GM21528 (cell line): ENCODE results near the gene NAT8.
A peak's percentile ranks its signal among the peaks of the same experiment; 100 is the strongest.
"Not testable (repeated sequence)": the region's sequence is repeated elsewhere in the genome, so short reads cannot be mapped to it uniquely, and the experiment has no call there.

Experiments used
- ATAC-seq: cut with Tn5 transposase; IDR thresholded peaks from one replicate; pipeline ENCODE4 v1.9.1; 2021; ENCODE audit warnings: mild to moderate bottlenecking, moderate library complexity; ENCODE audit not compliant: unreplicated experiment, low FRiP score

NAT8 gene, protein sequence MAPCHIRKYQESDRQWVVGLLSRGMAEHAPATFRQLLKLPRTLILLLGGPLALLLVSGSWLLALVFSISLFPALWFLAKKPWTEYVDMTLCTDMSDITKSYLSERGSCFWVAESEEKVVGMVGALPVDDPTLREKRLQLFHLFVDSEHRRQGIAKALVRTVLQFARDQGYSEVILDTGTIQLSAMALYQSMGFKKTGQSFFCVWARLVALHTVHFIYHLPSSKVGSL

GRCh38 chr2:73642338-73643018, at the start of gene NAT8:
Gene NAT8, minus strand, starts transcription at chr2:73642422. Its CDS starts 794 bp downstream, at chr2:73641628.
- no peak for ATAC-seq

DNA sequence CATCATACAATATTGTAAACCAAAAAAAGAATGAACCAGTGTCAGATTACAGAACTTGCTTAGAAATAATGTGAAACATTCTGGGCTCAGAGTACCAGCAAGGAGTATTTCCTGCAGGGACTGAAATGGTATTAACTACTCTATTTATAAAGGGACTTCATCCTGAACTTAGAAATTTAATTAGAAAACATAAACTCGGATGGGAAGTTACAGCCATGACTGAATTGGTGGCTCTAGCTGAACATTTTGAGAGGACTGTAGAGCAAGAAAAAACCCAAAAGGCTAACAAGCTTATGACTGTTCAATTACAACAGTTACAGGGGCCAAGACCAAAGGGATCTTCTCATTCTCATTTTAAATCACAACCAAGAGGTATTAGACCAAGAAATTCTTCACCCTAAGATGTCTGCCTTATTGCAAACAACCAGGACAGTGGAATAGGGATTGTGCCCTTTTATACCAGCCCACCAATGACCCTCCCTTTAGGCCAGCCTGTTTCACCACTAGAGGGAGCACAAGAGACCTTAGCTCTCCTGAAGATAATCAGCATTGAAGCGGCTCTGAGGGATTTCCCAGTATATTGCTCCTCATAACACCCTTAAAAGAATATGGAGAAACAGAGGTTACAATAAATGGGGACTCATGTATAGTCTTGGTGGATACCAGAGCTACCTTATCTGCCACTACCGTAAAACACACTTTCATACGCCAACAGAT, 48.3 kb upstream of the NAT8 start:
- peak; percentile 64 for ATAC-seq

DNA sequence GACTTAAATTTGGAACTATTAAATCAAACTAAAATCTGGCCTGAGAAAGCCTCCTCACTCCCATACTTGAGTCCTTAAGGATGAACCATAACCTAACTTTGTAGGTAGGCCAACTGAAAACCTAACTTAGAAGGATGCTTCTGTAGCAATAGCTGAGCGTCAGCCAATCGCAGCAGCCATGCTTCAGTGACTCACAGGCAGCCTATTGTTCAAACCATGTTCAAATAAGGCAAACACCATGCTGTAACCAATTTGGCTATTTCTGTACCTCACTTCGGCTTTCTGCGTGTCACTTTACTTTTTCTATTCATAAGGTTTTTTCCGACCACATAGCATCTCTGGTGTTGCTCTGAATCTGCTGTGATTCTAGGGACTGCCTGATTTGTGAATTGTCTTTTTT, 46.3 kb upstream of the NAT8 start:
- ATAC-seq, result not testable (repeated sequence)

DNA sequence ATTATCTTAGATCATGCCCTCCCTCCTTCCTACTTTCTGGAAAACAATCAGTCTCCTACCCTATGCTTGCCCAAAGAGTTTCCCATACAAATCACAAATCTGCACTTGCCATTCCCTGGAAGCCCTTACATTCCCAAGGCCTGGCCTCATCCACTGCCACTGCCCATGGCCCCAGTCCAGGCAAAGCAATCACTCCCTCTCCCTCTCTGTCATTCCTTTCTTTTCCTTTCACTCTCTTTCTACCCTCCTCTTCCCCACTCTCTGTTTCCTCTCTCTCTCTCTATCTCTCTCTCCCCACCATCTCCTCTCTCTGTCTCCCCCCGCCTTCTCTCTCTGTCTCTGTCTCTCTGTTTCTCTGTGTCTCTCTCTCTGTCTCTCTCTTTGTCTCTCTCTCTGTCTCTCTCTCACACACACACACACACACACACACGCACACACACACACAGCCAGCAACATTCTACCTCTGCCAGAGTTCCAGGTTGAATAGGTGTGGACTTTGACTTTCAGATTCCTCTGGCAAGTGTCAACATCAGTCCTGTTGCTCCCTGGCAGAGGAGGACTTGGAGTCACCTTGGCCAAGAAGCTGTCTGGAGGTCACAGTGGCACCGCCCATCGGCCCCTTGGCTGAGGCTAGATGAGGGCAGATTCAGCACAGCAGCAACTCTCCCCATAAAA, 43.7 kb upstream of the NAT8 start:
- no peak for ATAC-seq

DNA sequence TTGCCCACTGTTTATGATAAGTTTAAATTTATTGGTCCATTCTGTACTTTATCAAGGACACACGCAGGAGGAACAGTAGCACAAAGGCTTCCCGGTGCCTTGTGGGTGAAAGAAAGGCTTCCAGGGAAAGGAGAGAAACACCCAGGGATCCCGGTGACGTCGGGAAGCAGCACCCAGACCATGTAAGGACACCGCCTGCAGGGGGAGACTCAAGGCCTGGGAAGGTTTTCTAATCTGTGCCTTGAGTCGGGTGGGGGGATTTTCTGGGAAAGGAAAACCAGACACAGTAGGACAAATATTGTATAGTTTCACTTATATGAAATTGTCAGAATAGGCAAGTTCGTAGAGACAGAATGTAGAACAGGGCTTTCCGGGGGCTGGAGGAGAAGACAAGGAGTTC, 42.7 kb upstream of the NAT8 start:
- ATAC-seq, result not testable (repeated sequence)

- ATAC-seq, result not testable (repeated sequence)
Observed at GRCh38 chr2:73684325-73684724, 42.1 kb upstream of the NAT8 start.

GRCh38 chr2:73679951-73680571, 37.8 kb upstream of the NAT8 start:
- not testable (repeated sequence) for ATAC-seq

DNA sequence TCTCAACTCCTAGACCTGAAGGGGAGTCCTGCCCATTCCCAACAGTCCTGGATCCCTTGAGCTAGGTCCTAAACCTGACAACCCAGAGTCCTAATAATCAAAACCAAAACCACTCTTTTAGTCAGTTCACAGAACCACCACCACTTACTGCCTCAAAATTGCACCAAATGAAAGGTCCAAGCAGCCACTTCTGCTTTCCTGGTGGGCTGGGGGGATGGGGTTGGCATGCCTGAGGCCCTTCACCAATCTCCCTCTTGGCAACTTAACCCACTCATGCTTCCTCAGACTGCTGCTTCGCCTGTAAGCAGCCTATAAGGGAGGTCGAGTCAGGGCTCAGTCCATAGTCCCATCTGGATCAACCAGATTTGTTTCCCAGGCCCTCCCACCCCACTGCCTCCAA, 37.0 kb upstream of the NAT8 start:
- ATAC-seq, result not testable (repeated sequence)

- ATAC-seq, result not testable (repeated sequence)
Observed at GRCh38 chr2:73678008-73678407, 35.8 kb upstream of the NAT8 start.

GRCh38 chr2:73676211-73676610, 34.0 kb upstream of the NAT8 start:
- not testable (repeated sequence) for ATAC-seq

- not testable (repeated sequence) for ATAC-seq
Observed at GRCh38 chr2:73674696-73675157, 32.5 kb upstream of the NAT8 start.

DNA sequence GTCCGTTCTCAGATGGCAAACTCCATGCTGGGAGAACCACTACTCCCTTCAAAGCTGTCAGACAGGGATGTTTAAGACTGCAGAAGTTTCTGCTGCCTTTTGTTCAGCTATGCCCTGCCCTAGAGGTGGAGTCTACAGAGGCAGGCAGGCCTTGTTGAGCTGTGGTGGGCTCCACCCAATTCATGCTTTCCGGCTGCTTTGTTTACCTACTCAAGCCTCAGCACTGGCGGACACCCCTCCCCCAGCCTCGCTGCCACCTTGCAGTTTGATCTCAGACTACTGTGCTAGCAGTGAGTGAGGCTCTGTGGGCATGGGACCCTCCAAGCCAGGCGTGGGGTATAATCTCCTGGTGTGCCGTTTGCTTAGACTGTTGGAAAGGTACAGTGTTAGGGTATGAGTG, 27.8 kb upstream of the NAT8 start:
- ATAC-seq, result not testable (repeated sequence)

DNA sequence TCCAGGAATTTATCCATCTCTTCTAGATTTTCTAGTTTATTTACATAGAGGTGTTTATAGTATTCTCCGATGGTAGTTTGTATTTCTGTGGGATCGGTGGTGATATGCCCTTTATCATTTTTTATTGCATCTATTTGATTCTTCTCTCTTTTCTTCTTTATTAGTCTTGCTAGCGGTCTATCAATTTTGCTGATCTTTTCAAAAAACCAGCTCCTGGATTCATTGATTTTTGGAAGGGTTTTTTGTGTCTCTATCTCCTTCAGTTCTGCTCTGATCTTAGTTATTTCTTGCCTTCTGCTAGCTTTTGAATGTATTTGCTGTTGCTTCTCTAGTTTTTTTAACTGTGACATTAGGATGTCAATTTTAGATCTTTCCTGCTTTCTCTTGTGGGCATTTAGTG, 25.0 kb upstream of the NAT8 start:
- not testable (repeated sequence) for ATAC-seq

DNA sequence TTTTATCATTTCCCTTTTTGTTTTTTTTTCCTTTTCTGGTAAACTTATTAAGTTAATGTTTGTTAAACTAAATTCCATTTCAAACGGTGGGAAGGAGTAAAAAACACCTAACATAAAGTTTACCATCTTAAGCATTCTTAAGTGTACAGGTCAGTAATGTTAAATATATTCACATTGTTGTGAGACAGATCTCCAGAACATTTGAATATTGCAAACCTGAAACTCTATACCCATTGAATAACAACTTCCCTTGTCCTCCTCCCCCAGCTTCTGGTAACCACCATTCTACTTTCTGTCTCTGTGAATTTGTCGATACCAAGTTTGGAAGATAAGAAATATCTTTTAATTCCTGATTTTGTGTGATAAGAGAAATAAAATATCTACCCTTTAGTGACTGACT, 12.0 kb upstream of the NAT8 start:
- no peak for ATAC-seq

DNA sequence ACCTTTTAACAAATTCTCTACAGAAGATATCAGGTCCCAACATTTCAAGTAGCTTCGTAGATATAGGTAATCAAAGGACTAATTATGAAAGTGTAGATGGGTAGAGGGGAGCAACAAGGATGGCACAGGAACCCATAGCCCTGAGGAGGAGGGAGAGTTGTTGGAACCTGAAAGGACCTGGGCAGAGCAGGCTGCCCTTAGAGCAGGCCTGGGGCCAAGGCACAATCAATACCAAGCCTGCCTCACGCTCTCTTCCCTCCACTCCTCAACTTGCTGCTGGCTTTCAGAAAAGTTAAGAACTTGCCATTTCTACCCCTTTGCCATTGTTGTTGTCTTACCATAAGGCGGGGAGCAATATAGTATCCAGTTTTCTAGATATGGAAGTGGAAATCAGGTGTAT, 10.1 kb upstream of the NAT8 start:
- no peak for ATAC-seq

- ATAC-seq, result no peak
Observed at GRCh38 chr2:73651591-73652230, 9.5 kb upstream of the NAT8 start.

DNA sequence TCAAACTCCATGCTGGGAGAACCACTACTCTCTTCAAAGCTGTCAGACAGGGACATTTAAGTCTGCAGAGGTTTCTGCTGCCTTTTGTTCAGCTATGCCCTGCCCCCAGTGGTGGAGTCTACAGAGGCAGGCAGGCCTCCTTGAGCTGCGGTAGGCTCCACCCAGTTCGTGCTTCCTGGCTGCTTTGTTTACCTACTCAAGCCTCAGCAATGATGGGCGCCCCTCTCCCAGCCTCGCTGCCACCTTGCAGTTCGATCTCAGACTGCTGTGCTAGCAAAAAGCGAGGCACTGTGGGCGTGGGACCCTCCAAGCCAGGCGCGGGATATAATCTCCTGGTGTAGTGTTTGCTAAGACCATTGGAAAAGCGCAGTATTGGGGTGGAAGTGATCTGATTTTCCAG, 5.5 kb upstream of the NAT8 start:
- ATAC-seq, result not testable (repeated sequence)

GRCh38 chr2:73641767-73642062, 507 bp downstream of the NAT8 start:
- no peak for ATAC-seq

DNA sequence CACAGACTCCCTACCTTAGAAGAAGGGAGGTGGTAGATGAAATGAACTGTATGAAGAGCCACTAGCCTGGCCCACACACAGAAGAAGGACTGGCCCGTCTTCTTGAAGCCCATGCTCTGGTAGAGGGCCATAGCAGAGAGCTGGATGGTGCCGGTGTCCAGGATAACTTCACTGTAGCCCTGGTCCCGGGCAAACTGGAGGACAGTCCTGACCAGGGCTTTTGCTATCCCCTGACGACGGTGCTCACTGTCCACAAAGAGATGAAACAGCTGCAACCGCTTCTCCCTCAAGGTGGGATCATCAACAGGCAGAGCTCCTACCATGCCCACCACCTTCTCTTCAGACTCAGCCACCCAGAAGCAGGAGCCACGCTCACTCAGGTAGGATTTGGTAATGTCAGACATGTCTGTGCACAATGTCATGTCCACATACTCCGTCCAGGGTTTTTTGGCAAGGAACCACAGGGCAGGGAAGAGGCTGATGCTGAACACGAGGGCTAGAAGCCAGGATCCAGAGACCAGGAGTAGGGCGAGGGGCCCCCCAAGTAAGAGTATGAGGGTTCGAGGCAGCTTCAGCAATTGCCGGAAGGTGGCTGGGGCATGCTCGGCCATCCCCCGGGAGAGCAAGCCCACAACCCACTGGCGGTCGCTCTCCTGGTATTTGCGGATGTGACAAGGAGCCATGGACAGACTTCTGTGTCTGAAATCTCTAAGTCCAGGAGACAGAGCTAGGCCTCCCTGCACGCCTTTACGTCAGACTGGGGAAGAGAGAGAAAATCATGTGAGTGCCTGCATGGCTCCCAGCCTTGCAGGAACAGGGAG, 1.1 kb downstream of the NAT8 start:
- ATAC-seq, result no peak
